ENCODE data around the gene TSPAN19.
"Not testable (repeated sequence)": the region's sequence is repeated elsewhere in the genome, so short reads cannot be mapped to it uniquely, and the experiment has no call there.

Gene TSPAN19

DNA sequence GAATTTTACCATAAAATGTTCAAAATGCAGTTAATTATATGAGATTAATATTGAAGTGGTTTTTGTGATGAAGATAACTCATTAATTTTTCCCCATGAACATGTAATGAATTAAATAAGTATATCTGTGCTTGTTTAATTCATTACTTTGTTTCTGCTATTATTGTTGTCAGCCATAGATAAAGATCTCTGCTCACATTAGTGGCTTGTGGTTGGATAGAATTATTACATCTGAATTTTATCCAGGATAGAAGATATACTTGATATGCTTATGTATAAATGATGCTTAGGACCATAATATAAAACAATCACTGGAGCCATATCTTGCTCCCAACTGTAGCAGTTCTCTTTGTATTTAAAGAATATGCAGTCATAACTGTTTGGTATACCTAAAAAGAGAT, 18.5 kb downstream of the TSPAN19 start:
- DNase-seq (ENCODE audit: low read depth): no peak

GRCh38 chr12:85017133-85017532, 18.9 kb downstream of the TSPAN19 start:
- DNase-seq (ENCODE audit: low read depth): no peak
- no peak for TF ChIP-seq CTCF (conservative IDR thresholded peaks at IDR 0.05; ENCODE audit: low read length)
- H3K4me3 ChIP-seq (ENCODE audit: low read length): no peak overlapping the region

More for the DNA sequence above, 18.5 kb downstream of the TSPAN19 start:
- no peak for TF ChIP-seq CTCF (conservative IDR thresholded peaks at IDR 0.05; ENCODE audit: low read length)
- no peak overlapping the region for H3K4me3 ChIP-seq (ENCODE audit: low read length)

- no peak for TF ChIP-seq CTCF (conservative IDR thresholded peaks at IDR 0.05; ENCODE audit: low read length)
- no peak overlapping the region for H3K4me3 ChIP-seq (ENCODE audit: low read length)
- DNase-seq (ENCODE audit: low read depth): peak; percentile 95
Measured at GRCh38 chr12:85016413-85016812, 19.7 kb downstream of the TSPAN19 start.

DNA sequence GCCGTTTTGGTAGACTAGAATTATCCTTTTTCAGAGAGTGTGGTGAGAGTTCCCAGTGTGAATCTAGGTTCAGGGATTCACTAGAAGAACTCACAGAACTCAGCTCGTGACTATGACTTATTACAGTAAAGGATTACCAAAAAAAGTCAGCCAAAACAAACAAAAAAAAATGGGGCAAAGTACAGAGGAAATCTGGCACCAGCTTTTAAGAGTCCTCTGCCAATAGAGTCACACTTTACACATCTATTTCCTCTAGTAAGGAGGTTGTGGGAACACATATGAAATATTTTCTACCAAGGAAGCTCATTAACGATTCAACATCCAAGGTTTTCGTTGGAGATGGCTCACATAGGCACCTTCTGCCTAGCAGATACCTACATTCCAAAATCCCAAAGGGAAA, 28.2 kb downstream of the TSPAN19 start:
- no peak overlapping the region for H3K4me3 ChIP-seq (ENCODE audit: low read length)
- no peak for TF ChIP-seq CTCF (conservative IDR thresholded peaks at IDR 0.05; ENCODE audit: low read length)
- DNase-seq (ENCODE audit: low read depth): peak; percentile 17

DNA sequence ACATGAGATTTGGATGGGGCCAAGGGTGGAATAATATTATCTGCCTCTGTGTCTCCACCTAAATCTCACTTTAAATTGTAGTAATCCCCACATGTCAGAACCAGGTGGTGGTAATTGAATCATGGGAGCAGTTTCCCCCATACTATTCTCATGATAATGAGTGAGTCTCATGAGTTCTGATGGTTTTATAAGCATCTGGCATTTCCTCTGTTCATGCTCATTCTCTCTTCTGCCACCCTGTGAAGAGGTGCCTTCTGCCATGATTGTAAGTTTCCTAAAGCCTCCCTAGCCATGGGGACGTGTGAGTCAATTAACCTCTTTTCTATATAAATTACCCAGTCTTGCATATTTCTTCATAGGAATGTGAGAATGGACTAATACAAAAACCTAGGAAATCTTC, 29.9 kb downstream of the TSPAN19 start:
- H3K4me3 ChIP-seq (ENCODE audit: low read length): no peak overlapping the region
- DNase-seq (ENCODE audit: low read depth): no peak
- no peak for TF ChIP-seq CTCF (conservative IDR thresholded peaks at IDR 0.05; ENCODE audit: low read length)

GRCh38 chr12:85005615-85006014, 30.5 kb downstream of the TSPAN19 start:
- no peak for DNase-seq (ENCODE audit: low read depth)

GRCh38 chr12:85005047-85005446, 31.0 kb downstream of the TSPAN19 start:
- not testable (repeated sequence) for H3K4me3 ChIP-seq (ENCODE audit: low read length); DNase-seq (ENCODE audit: low read depth)

More at GRCh38 chr12:85005615-85006014, 30.5 kb downstream of the TSPAN19 start:
- TF ChIP-seq CTCF (conservative IDR thresholded peaks at IDR 0.05; ENCODE audit: low read length): no peak
- no peak overlapping the region for H3K4me3 ChIP-seq (ENCODE audit: low read length)

- DNase-seq (ENCODE audit: low read depth): no peak
- H3K4me3 ChIP-seq (ENCODE audit: low read length): no peak overlapping the region
- no peak for TF ChIP-seq CTCF (conservative IDR thresholded peaks at IDR 0.05; ENCODE audit: low read length)
Measured at GRCh38 chr12:85004204-85004603, 31.9 kb downstream of the TSPAN19 start.

Data from AG10803 (cell line).